Testis (tissue), 2 donors: ENCODE data around the gene STUM.

Experiments used
- CTCF ChIP-seq, 3 experiments: fragments of 450-650 bp in 2 of 3; fragments of 200-600 bp in 1 of 3; sonication (generic) in 1 of 3; IDR thresholded peaks; one replicate each; pipeline ENCODE4 v1.5.1; 2016 to 2019; ENCODE audit warnings: antibody characterized with exemption in 3 of 3, mild to moderate bottlenecking in 2 of 3, moderate library complexity in 1 of 3
- POLR2A ChIP-seq: fragments of 450-650 bp; IDR thresholded peaks from one replicate; pipeline ENCODE4 v1.6.1; 2017; ENCODE audit warnings: antibody characterized with exemption, mild to moderate bottlenecking, moderate library complexity

- TF ChIP-seq CTCF (IDR thresholded peaks at IDR 0.05) (no peak), POLR2A (no peak)
These were observed 17.0 kb upstream of the STUM start for GRCh38 chr1:226531360-226532093.
